ENCODE results near the gene SLC6A12.

- no peak for TF ChIP-seq POLR2A (IDR thresholded peaks at IDR 0.05)
- TF ChIP-seq CTCF (IDR thresholded peaks at IDR 0.05) = no peak
- no peak for TF ChIP-seq POLR2AphosphoS5 (IDR thresholded peaks at IDR 0.05; ENCODE audit: insufficient read depth in 1 of 2, low read depth in 1 of 2)
Measured at GRCh38 chr12:174596-174995, 39.4 kb downstream of the SLC6A12 start.

Data from vagina (tissue), 2 donors.